ENCODE results near the gene PARD6B. TPM values are rescaled to one million over a fixed set of nuclear protein-coding genes. Genes with fewer than 3 reads are reported as not detected.

Gene PARD6B
- total and polyA plus RNA-seq, 2 of the 13 experiments (the other 11 are each of a cell fraction or from before 2014, with no cell fraction given), result 6.9 to 22.2 TPM

GRCh38 chr20:50790651-50791277 lies 59.4 kb downstream of the PARD6B start (continued):
- no peak for TF ChIP-seq ZBTB39 (CRISPR knock-in tag; IDR thresholded peaks at IDR 0.05)
- no peak for TF ChIP-seq ARNT (IDR thresholded peaks at IDR 0.05)
- TF ChIP-seq KLF12 (CRISPR knock-in tag; IDR thresholded peaks at IDR 0.05; ENCODE audit: borderline replicate concordance), result peak; percentile 99
- TF ChIP-seq HBP1 (CRISPR knock-in tag; IDR thresholded peaks at IDR 0.05; ENCODE audit: low read depth), result peak; percentile 73; the same call in 1 of the 2 replicates
- no peak for TF ChIP-seq GLMP (CRISPR knock-in tag; IDR thresholded peaks at IDR 0.05; ENCODE audit: borderline replicate concordance)
- peak; percentile 63 for TF ChIP-seq POLR2AphosphoS5 (IDR thresholded peaks at IDR 0.05; ENCODE audit: low read depth, low read length)
- TF ChIP-seq YY1 (IDR thresholded peaks at IDR 0.05; ENCODE audit: insufficient read depth, insufficient replicate concordance, low read depth, low read length), result peak; percentile 81
- TF ChIP-seq ZNF792 (CRISPR knock-in tag; IDR thresholded peaks at IDR 0.05), result peak; percentile 95
- peak; percentile 58; the same call in 1 of the 2 replicates for TF ChIP-seq ZKSCAN5 (CRISPR knock-in tag; IDR thresholded peaks at IDR 0.05)
- peak; percentile 80; the same call in 1 of the 2 replicates for TF ChIP-seq ZFYVE20 (CRISPR knock-in tag; IDR thresholded peaks at IDR 0.05; ENCODE audit: borderline replicate concordance, low read depth)
- no peak for TF ChIP-seq HDAC6 (IDR thresholded peaks at IDR 0.05; ENCODE audit: low read depth, low read length)
- peak; percentile 62; the same call in 1 of the 2 replicates for TF ChIP-seq AHDC1 (CRISPR knock-in tag; IDR thresholded peaks at IDR 0.05; ENCODE audit: borderline replicate concordance)
- peak; percentile 75; the same call in 1 of the 2 replicates for TF ChIP-seq ZNF441 (CRISPR knock-in tag; IDR thresholded peaks at IDR 0.05; ENCODE audit: borderline replicate concordance)
- peak; percentile 95; the same call in 1 of the 2 replicates for TF ChIP-seq ZNF598 (CRISPR knock-in tag; IDR thresholded peaks at IDR 0.05; ENCODE audit: borderline replicate concordance)
- TF ChIP-seq BHLHE40 (IDR thresholded peaks at IDR 0.05; ENCODE audit: low read length), result peak; percentile 56
- peak; percentile 23; the same call in 1 of the 2 replicates for TF ChIP-seq ZNF460 (CRISPR knock-in tag; IDR thresholded peaks at IDR 0.05; ENCODE audit: borderline replicate concordance)
- peak; percentile 91 for TF ChIP-seq E2F5 (CRISPR knock-in tag; conservative IDR thresholded peaks at IDR 0.05)

Measured in HepG2 (cell line).